Activated T-helper 2 cell treated with anti-CD3 and anti-CD28 coated beads, Interferon-gamma antibody, Interleukin-2, Interleukin-4, amounts not matched to agents 10 μg/mL and 5 μg/mL and 100 μg/mL, durations not matched to agents 14 hours and 24 hours and 36 hours (primary cell): ENCODE measurements around the gene DYNC2LI1. TPM values are rescaled to one million over a fixed set of nuclear protein-coding genes. Genes with fewer than 3 reads are reported as not detected.
A peak's percentile ranks its signal among the peaks of the same experiment; 100 is the strongest.

Experiments used
- DNase-seq: peaks from one replicate; pipeline ENCODE4 v3.0.0; 2021; ENCODE audit warnings: low spot score
- H3K27ac Mint-ChIP-seq: one replicate; pipeline ENCODE4 v1.8.0; 2021; ENCODE audit warnings: mixed read lengths
- H3K27me3 Mint-ChIP-seq: one replicate; pipeline ENCODE4 v1.8.0; 2021; ENCODE audit warnings: low read depth, mixed read lengths
- H3K36me3 Mint-ChIP-seq: one replicate; pipeline ENCODE4 v1.8.0; 2021; ENCODE audit warnings: low read depth, mixed read lengths
- H3K4me1 Mint-ChIP-seq: one replicate; pipeline ENCODE4 v1.8.0; 2021; ENCODE audit warnings: low read depth, mixed read lengths
- H3K4me3 Mint-ChIP-seq: one replicate; pipeline ENCODE4 v1.8.0; 2021; ENCODE audit warnings: low read depth, mild to moderate bottlenecking, moderate library complexity, mixed read lengths
- H3K9me3 Mint-ChIP-seq: one replicate; pipeline ENCODE4 v1.8.0; 2021; ENCODE audit warnings: mixed read lengths
- intact Hi-C: fragments of 100-400 bp; cut with micrococcal nuclease; formaldehyde crosslinking; loops from one replicate; pipeline ENCODE4 v1.15.1; 2023
- total RNA-seq: library from RNA; stranded (reverse); gene quantifications from 2 replicates; pipeline ENCODE4 v1.2.3, GENCODE V29; 2022

Gene DYNC2LI1
- total RNA-seq, 1 donor from 2014 or later = 67.7 TPM

DNA sequence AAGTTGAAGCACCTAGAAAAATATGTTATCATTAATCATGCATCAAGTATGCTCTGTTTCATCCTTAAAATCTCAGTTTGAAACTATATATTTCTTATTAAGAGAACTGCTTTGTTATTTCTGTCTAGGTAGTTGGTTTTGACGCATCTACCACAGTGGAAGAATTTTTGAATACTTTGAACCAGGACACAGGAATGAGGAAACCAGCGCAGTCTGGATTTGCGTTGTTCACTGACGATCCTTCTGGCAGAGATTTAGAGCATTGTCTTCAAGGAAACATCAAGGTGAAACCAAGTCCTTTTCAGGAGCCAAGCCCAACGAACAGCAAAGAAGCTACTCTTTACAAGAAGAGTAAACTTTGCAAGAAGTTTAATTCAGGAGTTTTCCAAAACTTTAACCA, 30.1 kb upstream of the DYNC2LI1 start:
- DNase-seq = no peak
- Mint-ChIP-seq H3K9me3 (no peaks in the 10 kb centered on the region), H3K4me1 (no peaks in the 10 kb centered on the region), H3K36me3 (peaks cover 17% of the 10 kb centered on the region), H3K27me3 (no peaks in the 10 kb centered on the region), H3K4me3 (no peak overlapping the region), H3K27ac (no peak overlapping the region)
- intact Hi-C loops = no loop called here

DNA sequence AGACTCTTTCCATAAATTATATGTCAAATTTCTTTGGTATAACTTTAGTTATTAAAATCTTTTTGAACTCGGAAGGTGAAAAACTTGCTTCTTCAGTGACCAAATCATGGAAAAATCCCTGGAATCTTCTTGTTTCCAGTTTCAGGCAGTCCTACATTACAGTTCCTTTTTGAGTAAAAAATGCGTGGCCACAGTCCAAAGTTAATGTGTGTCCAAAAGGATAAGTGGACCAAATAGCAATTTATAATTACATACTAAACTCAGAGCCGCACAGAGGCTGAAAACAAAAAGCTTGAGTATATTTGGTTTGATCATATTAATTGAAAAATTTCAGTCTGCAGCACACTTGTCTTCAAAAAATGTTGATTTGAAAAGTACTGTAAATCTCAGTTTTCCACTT, 28.4 kb upstream of the DYNC2LI1 start:
- Mint-ChIP-seq H3K27me3 (no peaks in the 10 kb centered on the region), H3K4me1 (peaks cover 1% of the 10 kb centered on the region), H3K4me3 (no peak overlapping the region), H3K36me3 (peaks cover 17% of the 10 kb centered on the region), H3K27ac (no peak overlapping the region), H3K9me3 (no peaks in the 10 kb centered on the region)
- no peak for DNase-seq
- intact Hi-C loops = no loop called here

GRCh38 chr2:43748333-43748732, 25.5 kb upstream of the DYNC2LI1 start:
- Mint-ChIP-seq H3K27ac (no peak overlapping the region), H3K9me3 (no peaks in the 10 kb centered on the region), H3K36me3 (peaks cover 14% of the 10 kb centered on the region), H3K4me3 (no peak overlapping the region), H3K4me1 (peaks cover 1% of the 10 kb centered on the region), H3K27me3 (no peaks in the 10 kb centered on the region)
- intact Hi-C loops = no loop called here
- DNase-seq = no peak

DNA sequence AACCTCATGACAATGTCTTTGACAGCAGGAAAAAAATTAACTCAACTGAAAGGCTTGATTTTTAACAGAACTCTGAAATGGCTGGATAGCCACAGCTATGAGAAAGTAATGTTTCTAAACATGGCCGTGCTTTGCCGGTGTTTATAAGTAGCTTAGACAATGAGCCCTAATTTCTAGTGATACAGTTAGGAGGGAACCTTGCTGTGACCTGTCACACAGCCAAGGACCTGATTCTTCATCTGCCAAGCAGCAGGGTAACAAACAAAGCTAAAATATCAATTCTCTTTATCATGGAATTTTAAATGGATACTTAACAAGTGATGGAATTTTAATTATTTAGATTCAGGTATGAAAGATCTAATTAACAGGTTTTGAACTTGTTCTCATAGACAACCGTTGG, 24.3 kb upstream of the DYNC2LI1 start:
- intact Hi-C loops = no loop called here
- Mint-ChIP-seq H3K36me3 (peaks cover 10% of the 10 kb centered on the region), H3K9me3 (no peaks in the 10 kb centered on the region), H3K4me1 (peaks cover 1% of the 10 kb centered on the region), H3K27me3 (no peaks in the 10 kb centered on the region), H3K4me3 (no peak overlapping the region), H3K27ac (no peak overlapping the region)
- no peak for DNase-seq

DNA sequence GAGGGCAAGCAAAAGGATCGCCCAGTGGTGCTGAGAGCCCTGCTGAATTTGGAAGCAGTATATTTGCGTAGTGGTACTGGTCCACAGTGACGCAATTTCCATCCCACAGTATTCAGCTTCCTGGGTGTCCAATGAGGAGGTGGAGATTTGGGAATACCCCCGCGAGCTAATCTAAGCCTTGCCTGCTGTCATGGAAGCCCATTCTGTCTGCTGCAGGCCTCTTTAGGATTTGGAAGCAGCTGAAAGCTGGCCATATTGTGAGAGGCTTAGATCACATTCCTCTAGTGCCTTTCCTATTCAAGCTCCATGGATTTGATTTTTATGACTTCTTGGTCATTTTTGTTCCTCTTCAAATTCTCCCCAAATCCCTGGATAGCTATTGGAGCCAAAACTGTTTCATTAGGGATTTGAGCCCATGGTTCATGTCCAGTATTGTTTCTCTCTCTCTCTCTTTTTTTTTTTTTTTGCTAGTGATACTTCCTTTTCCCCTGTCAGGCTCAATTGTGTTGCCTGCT, 22.3 kb upstream of the DYNC2LI1 start:
- H3K4me3 Mint-ChIP-seq = no peak overlapping the region
- peaks cover 15% of the 10 kb centered on the region for H3K36me3 Mint-ChIP-seq
- H3K9me3 Mint-ChIP-seq = no peaks in the 10 kb centered on the region
- DNase-seq = no peak
- H3K27ac Mint-ChIP-seq = no peak overlapping the region
- H3K27me3 Mint-ChIP-seq = no peaks in the 10 kb centered on the region
- intact Hi-C loops = no loop called here
- peaks cover 1% of the 10 kb centered on the region for H3K4me1 Mint-ChIP-seq

GRCh38 chr2:43752302-43752701, 21.5 kb upstream of the DYNC2LI1 start:
- no peak for DNase-seq
- no peak overlapping the region for H3K4me3 Mint-ChIP-seq
- H3K27ac Mint-ChIP-seq = no peak overlapping the region
- H3K27me3 Mint-ChIP-seq = no peaks in the 10 kb centered on the region
- peaks cover 1% of the 10 kb centered on the region for H3K4me1 Mint-ChIP-seq
- intact Hi-C loops = no loop called here
- H3K9me3 Mint-ChIP-seq = no peaks in the 10 kb centered on the region
- peaks cover 14% of the 10 kb centered on the region for H3K36me3 Mint-ChIP-seq

DNA sequence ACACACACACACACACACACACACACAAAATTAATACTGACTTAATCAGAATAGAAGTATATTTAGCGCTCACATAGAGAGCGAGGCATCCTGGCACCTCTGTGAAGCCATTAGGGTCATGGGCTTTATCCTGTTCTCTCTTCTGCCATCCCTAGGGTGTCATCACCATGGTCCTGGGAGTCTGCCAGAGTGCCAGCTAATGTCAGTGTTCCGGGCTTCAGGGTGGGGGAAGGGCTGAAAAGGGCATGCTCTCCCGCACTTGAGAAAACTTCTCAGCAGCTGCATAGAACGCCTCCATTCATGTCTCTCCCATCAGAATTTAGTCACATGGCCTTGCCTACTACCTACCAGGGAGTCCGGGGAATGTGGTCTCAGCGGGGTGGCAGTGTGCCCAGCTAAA, 19.7 kb upstream of the DYNC2LI1 start:
- intact Hi-C loops = no loop called here

GRCh38 chr2:43758739-43759138, 15.1 kb upstream of the DYNC2LI1 start:
- no peaks in the 10 kb centered on the region for H3K27me3 Mint-ChIP-seq

More for the DNA sequence above, 19.7 kb upstream of the DYNC2LI1 start:
- H3K9me3 Mint-ChIP-seq = no peaks in the 10 kb centered on the region
- DNase-seq = no peak
- H3K4me3 Mint-ChIP-seq = no peak overlapping the region
- H3K4me1 Mint-ChIP-seq = peaks cover 5% of the 10 kb centered on the region
- H3K27me3 Mint-ChIP-seq = no peaks in the 10 kb centered on the region
- H3K36me3 Mint-ChIP-seq = peaks cover 16% of the 10 kb centered on the region
- no peak overlapping the region for H3K27ac Mint-ChIP-seq

GRCh38 chr2:43759195-43759594, 14.6 kb upstream of the DYNC2LI1 start:
- no peak for DNase-seq
- peaks cover 32% of the 10 kb centered on the region for H3K4me1 Mint-ChIP-seq
- intact Hi-C loops = no loop called here
- H3K27ac Mint-ChIP-seq = peak overlapping the region; percentile 38
- no peaks in the 10 kb centered on the region for H3K27me3 Mint-ChIP-seq
- no peak overlapping the region for H3K4me3 Mint-ChIP-seq
- H3K9me3 Mint-ChIP-seq = no peaks in the 10 kb centered on the region
- peaks cover 24% of the 10 kb centered on the region for H3K36me3 Mint-ChIP-seq

More at GRCh38 chr2:43758739-43759138, 15.1 kb upstream of the DYNC2LI1 start:
- Mint-ChIP-seq H3K36me3 (peaks cover 25% of the 10 kb centered on the region), H3K27ac (peak overlapping the region; percentile 73), H3K4me3 (no peak overlapping the region), H3K9me3 (no peaks in the 10 kb centered on the region), H3K4me1 (peaks cover 30% of the 10 kb centered on the region)
- no peak for DNase-seq
- intact Hi-C loops = no loop called here

- Mint-ChIP-seq H3K36me3 (peaks cover 29% of the 10 kb centered on the region), H3K27ac (peak overlapping the region; percentile 75), H3K27me3 (no peaks in the 10 kb centered on the region), H3K4me1 (peaks cover 50% of the 10 kb centered on the region), H3K9me3 (no peaks in the 10 kb centered on the region), H3K4me3 (no peak overlapping the region)
- no peak for DNase-seq
- intact Hi-C loops = loop anchor here (1.0 to 5.0 kb wide), 3 partner anchors 14 to 170 kb away; no protein-coding TSS in a partner anchor
Measured at GRCh38 chr2:43762286-43762685, 11.6 kb upstream of the DYNC2LI1 start.

GRCh38 chr2:43763091-43763490, 10.7 kb upstream of the DYNC2LI1 start:
- intact Hi-C loops = loop anchor here (5.0 kb wide), 1 partner anchor 169 kb away; no protein-coding TSS in a partner anchor
- Mint-ChIP-seq H3K9me3 (no peaks in the 10 kb centered on the region), H3K36me3 (peaks cover 36% of the 10 kb centered on the region), H3K4me3 (no peak overlapping the region), H3K27me3 (no peaks in the 10 kb centered on the region), H3K4me1 (peaks cover 56% of the 10 kb centered on the region), H3K27ac (peak overlapping the region; percentile 75)
- no peak for DNase-seq

- no peak for DNase-seq
- Mint-ChIP-seq H3K36me3 (peaks cover 43% of the 10 kb centered on the region), H3K4me1 (peaks cover 51% of the 10 kb centered on the region), H3K4me3 (no peak overlapping the region), H3K9me3 (no peaks in the 10 kb centered on the region), H3K27ac (peak overlapping the region; percentile 92), H3K27me3 (no peaks in the 10 kb centered on the region)
- intact Hi-C loops = loop anchor here (5.0 kb wide), 1 partner anchor 168 kb away; no protein-coding TSS in a partner anchor
Measured at GRCh38 chr2:43764086-43764705, 9.6 kb upstream of the DYNC2LI1 start.

- intact Hi-C loops = no loop called here
- H3K27me3 Mint-ChIP-seq = no peaks in the 10 kb centered on the region
- peaks cover 41% of the 10 kb centered on the region for H3K4me1 Mint-ChIP-seq
- DNase-seq = no peak
- H3K27ac Mint-ChIP-seq = peak overlapping the region; percentile 92
- no peak overlapping the region for H3K4me3 Mint-ChIP-seq
- peaks cover 37% of the 10 kb centered on the region for H3K36me3 Mint-ChIP-seq
- no peaks in the 10 kb centered on the region for H3K9me3 Mint-ChIP-seq
Measured at GRCh38 chr2:43766006-43766405, 7.8 kb upstream of the DYNC2LI1 start.
